K562 (cell line): ENCODE data around the gene PAFAH2. TPM values are rescaled to one million over a fixed set of nuclear protein-coding genes. Genes with fewer than 3 reads are reported as not detected.

ENCODE experiments used
- CBFA2T3 ChIP-seq: fragments of 450-650 bp; IDR thresholded peaks from 2 replicates; pipeline ENCODE4 v1.6.1; 2017
- CTBP1 ChIP-seq: fragments of 450-650 bp; IDR thresholded peaks from 2 replicates; pipeline ENCODE4 v1.6.1; 2016; ENCODE audit warnings: borderline replicate concordance
- HMGN3 ChIP-seq: IDR thresholded peaks from 2 replicates; pipeline ENCODE4 v1.6.1; 2011; ENCODE audit warnings: borderline replicate concordance, low read depth, mild to moderate bottlenecking, mixed read lengths, low read length; ENCODE audit not compliant: insufficient read length; ENCODE audit errors: extremely low read depth
- KLF10 ChIP-seq: fragments of 250-450 bp; sonication (Bioruptor Pico); IDR thresholded peaks from 2 replicates; pipeline ENCODE4 v1.6.1; 2021; ENCODE audit warnings: matching md5 sums
- MEF2D ChIP-seq: conservative IDR thresholded peaks from 2 replicates; pipeline ENCODE4 v1.6.1; 2016; ENCODE audit warnings: low read depth, missing genetic modification characterization, missing compliant biosample characterization
- MYC ChIP-seq, 2 experiments: fragments of 250-450 bp in 1 of 2; sonication (Bioruptor Pico) in 1 of 2; IDR thresholded peaks; 2 replicates each; pipeline versions ENCODE4 v1.5.1 to v1.6.1; 2012 to 2021; ENCODE audit warnings: low read depth in 2 of 2, borderline replicate concordance in 1 of 2, improper control_type of control experiment in 1 of 2, low read length in 1 of 2, mild to moderate bottlenecking in 1 of 2, moderate library complexity in 1 of 2
- TAF15 ChIP-seq: fragments of 200-400 bp; formaldehyde crosslinking; IDR thresholded peaks from 2 replicates; pipeline ENCODE4 v1.6.1; 2017; ENCODE audit warnings: mild to moderate bottlenecking, low read depth, low read length, moderate library complexity
- ZNF277 ChIP-seq: fragments of 250-450 bp; sonication (Bioruptor Pico); IDR thresholded peaks from 2 replicates; pipeline ENCODE4 v1.8.0; 2022; ENCODE audit warnings: inconsistent platforms, mild to moderate bottlenecking, moderate library complexity, borderline replicate concordance
- ZNF764 ChIP-seq: fragments of 250-450 bp; sonication (Bioruptor Pico); IDR thresholded peaks from 2 replicates; pipeline ENCODE4 v1.4.0; 2020; ENCODE audit warnings: low read depth, mild to moderate bottlenecking, moderate library complexity
- ZZZ3 ChIP-seq: fragments of 450-650 bp; IDR thresholded peaks from 2 replicates; pipeline ENCODE4 v1.6.1; 2016; ENCODE audit warnings: antibody characterized with exemption, mild to moderate bottlenecking, moderate library complexity
- polyA plus RNA-seq, 8 experiments: library from polyadenylated mRNA; depleted of rRNA in 4 of 8; stranded (reverse) in 5 of 8; unstranded in 3 of 8; fragments of >200 nt; fragmentation: Nextera tagmentation in 2 of 8; fragmentation: Illumina TruSeq in 1 of 8; extraction: Ambion mirVana in 2 of 8; extraction: Trizol in 1 of 8; gene quantifications; 2 replicates each; pipeline versions ENCODE4 v1.2.1 to v1.2.3, GENCODE V29; 2011 to 2014; ENCODE audit warnings: inconsistent platforms in 1 of 8, missing spikeins in 1 of 8
- total RNA-seq, 7 experiments: library from RNA; depleted of rRNA in 6 of 7; stranded (reverse); fragments of >200 nt in 6 of 7; fragmentation: Illumina TruSeq in 2 of 7; extraction: Trizol in 2 of 7; gene quantifications; 2 replicates each; pipeline versions ENCODE4 v1.2.1 to v1.2.3, GENCODE V29; 2011 to 2021; ENCODE audit warnings: low replicate concordance in 1 of 7
- TF ChIP-seq, protein P1 (sequence below): IDR thresholded peaks from 2 replicates; pipeline ENCODE4 v1.6.1; 2014; ENCODE audit warnings: antibody characterized with exemption
- TF ChIP-seq, protein P2 (sequence below), 2 experiments: IDR thresholded peaks; 2 replicates each; pipeline ENCODE4 v1.6.1; 2012; ENCODE audit warnings: improper control_type of control experiment in 2 of 2, low read depth in 2 of 2, low read length in 2 of 2, borderline replicate concordance in 1 of 2
- TF ChIP-seq, protein P3 (sequence below): fragments of 450-650 bp; IDR thresholded peaks from 2 replicates; pipeline ENCODE4 v1.7.1; 2018; ENCODE audit warnings: mild to moderate bottlenecking, low read depth; ENCODE audit not compliant: partially characterized antibody
- TF ChIP-seq, protein P4 (sequence below): fragments of 450-650 bp; IDR thresholded peaks from 2 replicates; pipeline ENCODE4 v1.6.1; 2018; ENCODE audit warnings: mild to moderate bottlenecking, low read depth; ENCODE audit not compliant: partially characterized antibody

Gene PAFAH2
- total and polyA plus RNA-seq, 9 of the 15 experiments (the other 6 are each of a cell fraction or from before 2014, with no cell fraction given): 4.2 to 10.9 (median 6.8) TPM

GRCh38 chr1:25997828-25998761 is at the start of gene PAFAH2 (continued):
- TF ChIP-seq TAF15 (no peak), ZNF277 (CRISPR knock-in tag) (no peak), CTBP1 (peak; percentile 98), HMGN3 (peak; percentile 44), MEF2D (tag) (peak; percentile 77), ZZZ3 (peak; percentile 90), MYC (IDR thresholded peaks at IDR 0.05; ENCODE audit: low read depth, low read length) (peak; percentile 100), MYC (CRISPR knock-in tag; IDR thresholded peaks at IDR 0.05; ENCODE audit: borderline replicate concordance, low read depth) (peak; percentile 91), KLF10 (CRISPR knock-in tag) (no peak), CBFA2T3 (peak; percentile 45), ZNF764 (no peak)
- TF ChIP-seq, protein P1, sequence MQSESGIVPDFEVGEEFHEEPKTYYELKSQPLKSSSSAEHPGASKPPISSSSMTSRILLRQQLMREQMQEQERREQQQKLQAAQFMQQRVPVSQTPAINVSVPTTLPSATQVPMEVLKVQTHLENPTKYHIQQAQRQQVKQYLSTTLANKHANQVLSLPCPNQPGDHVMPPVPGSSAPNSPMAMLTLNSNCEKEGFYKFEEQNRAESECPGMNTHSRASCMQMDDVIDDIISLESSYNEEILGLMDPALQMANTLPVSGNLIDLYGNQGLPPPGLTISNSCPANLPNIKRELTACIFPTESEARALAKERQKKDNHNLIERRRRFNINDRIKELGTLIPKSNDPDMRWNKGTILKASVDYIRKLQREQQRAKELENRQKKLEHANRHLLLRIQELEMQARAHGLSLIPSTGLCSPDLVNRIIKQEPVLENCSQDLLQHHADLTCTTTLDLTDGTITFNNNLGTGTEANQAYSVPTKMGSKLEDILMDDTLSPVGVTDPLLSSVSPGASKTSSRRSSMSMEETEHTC: peak; percentile 69; the same call in 1 of the 2 replicates
- TF ChIP-seq, protein P2, sequence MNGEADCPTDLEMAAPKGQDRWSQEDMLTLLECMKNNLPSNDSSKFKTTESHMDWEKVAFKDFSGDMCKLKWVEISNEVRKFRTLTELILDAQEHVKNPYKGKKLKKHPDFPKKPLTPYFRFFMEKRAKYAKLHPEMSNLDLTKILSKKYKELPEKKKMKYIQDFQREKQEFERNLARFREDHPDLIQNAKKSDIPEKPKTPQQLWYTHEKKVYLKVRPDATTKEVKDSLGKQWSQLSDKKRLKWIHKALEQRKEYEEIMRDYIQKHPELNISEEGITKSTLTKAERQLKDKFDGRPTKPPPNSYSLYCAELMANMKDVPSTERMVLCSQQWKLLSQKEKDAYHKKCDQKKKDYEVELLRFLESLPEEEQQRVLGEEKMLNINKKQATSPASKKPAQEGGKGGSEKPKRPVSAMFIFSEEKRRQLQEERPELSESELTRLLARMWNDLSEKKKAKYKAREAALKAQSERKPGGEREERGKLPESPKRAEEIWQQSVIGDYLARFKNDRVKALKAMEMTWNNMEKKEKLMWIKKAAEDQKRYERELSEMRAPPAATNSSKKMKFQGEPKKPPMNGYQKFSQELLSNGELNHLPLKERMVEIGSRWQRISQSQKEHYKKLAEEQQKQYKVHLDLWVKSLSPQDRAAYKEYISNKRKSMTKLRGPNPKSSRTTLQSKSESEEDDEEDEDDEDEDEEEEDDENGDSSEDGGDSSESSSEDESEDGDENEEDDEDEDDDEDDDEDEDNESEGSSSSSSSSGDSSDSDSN (IDR thresholded peaks at IDR 0.05; ENCODE audit: borderline replicate concordance in 1 of 2, low read depth in 2 of 2, low read length in 2 of 2): 0 out of 4 replicates have a peak, but pooled peaks of 1 of the 2 experiments have one; percentile 13
- TF ChIP-seq, protein P3, sequence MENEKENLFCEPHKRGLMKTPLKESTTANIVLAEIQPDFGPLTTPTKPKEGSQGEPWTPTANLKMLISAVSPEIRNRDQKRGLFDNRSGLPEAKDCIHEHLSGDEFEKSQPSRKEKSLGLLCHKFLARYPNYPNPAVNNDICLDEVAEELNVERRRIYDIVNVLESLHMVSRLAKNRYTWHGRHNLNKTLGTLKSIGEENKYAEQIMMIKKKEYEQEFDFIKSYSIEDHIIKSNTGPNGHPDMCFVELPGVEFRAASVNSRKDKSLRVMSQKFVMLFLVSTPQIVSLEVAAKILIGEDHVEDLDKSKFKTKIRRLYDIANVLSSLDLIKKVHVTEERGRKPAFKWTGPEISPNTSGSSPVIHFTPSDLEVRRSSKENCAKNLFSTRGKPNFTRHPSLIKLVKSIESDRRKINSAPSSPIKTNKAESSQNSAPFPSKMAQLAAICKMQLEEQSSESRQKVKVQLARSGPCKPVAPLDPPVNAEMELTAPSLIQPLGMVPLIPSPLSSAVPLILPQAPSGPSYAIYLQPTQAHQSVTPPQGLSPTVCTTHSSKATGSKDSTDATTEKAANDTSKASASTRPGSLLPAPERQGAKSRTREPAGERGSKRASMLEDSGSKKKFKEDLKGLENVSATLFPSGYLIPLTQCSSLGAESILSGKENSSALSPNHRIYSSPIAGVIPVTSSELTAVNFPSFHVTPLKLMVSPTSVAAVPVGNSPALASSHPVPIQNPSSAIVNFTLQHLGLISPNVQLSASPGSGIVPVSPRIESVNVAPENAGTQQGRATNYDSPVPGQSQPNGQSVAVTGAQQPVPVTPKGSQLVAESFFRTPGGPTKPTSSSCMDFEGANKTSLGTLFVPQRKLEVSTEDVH: peak; percentile 79
- TF ChIP-seq, protein P4, sequence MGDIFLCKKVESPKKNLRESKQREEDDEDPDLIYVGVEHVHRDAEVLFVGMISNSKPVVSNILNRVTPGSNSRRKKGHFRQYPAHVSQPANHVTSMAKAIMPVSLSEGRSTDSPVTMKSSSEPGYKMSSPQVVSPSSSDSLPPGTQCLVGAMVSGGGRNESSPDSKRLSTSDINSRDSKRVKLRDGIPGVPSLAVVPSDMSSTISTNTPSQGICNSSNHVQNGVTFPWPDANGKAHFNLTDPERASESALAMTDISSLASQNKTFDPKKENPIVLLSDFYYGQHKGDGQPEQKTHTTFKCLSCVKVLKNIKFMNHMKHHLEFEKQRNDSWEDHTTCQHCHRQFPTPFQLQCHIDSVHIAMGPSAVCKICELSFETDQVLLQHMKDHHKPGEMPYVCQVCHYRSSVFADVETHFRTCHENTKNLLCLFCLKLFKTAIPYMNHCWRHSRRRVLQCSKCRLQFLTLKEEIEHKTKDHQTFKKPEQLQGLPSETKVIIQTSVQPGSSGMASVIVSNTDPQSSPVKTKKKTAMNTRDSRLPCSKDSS: no peak
